ENCODE data around the gene ZFP92. TPM values are rescaled to one million over a fixed set of nuclear protein-coding genes. Genes with fewer than 3 reads are reported as not detected.

The ZFP92 gene
- total RNA-seq, 2 experiments from 2014 or later: 0.03 TPM; not detected in 1

DNA sequence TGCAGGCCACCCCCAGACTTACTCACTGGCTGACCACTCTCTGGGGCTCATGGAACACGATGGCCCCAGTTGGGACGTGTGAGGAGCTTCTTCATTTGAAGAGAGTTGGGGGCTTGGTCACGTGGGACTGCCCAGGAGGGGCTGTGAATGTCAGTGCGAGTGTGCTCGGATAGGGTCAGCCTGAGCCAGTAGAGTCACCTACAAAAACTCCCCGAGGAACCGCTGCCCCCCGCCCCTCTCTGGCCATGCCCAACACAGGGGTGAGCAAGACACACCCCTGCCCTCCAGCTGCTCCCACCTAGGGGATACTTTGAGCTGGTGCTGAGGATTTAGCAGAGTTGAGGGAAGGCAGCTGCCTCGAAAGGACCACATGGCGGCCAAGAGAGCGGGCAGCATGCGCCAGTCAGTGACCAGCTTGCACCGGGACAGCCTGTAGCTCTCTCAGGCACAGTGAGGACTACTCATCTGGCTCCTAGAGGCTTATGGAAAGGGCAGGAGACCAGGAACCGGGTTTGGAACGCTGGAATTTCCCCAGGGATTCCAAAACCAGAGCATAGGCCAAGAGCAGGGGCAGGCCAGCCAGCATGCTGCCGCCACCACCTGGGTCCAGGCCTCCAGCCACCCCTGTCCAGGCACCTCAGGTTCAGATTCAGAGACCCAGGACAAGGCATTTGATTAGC, 18.5 kb upstream of the ZFP92 start:
- ChIA-PET POLR2A (no interaction called here), CTCF (ENCODE audit: unreplicated experiment) (no interaction called here)
- no peaks in the 10 kb centered on the region for H3K36me3 ChIP-seq (ENCODE audit: insufficient read depth, low read length)
- no peaks in the 10 kb centered on the region for H3K4me1 ChIP-seq (ENCODE audit: insufficient read depth, low read length, poor library complexity, severe bottlenecking)
- H3K9me2 ChIP-seq (ENCODE audit: insufficient read depth, low read length): no peaks in the 10 kb centered on the region
- no peaks in the 10 kb centered on the region for H3K79me2 ChIP-seq (ENCODE audit: insufficient read depth, low read depth, low read length)
- H3K4me2 ChIP-seq (ENCODE audit: low read length): no peak overlapping the region
- intact Hi-C loops (cut with micrococcal nuclease; ENCODE audit: unreplicated experiment): no loop called here
- H3K27ac ChIP-seq (ENCODE audit: low read depth, low read length, poor library complexity, severe bottlenecking): no peak overlapping the region
- no TSS peak for BruUV-seq (replicated peaks)
- H3K4me3 ChIP-seq (ENCODE audit: low read depth, low read length, poor library complexity, severe bottlenecking): no peak overlapping the region
- H3K9me3 ChIP-seq (ENCODE audit: low read length): no peaks in the 10 kb centered on the region
- no peak for DNase-seq (ENCODE audit: low spot score)
- no peak overlapping the region for H2AFZ ChIP-seq (ENCODE audit: low read length)
- no peaks in the 10 kb centered on the region for H4K20me1 ChIP-seq (ENCODE audit: insufficient read depth, low read length)
- no peak for TF ChIP-seq EZH2phosphoT487 (IDR thresholded peaks at IDR 0.05; ENCODE audit: borderline replicate concordance, low read depth, low read length)
- TF ChIP-seq, protein P1, sequence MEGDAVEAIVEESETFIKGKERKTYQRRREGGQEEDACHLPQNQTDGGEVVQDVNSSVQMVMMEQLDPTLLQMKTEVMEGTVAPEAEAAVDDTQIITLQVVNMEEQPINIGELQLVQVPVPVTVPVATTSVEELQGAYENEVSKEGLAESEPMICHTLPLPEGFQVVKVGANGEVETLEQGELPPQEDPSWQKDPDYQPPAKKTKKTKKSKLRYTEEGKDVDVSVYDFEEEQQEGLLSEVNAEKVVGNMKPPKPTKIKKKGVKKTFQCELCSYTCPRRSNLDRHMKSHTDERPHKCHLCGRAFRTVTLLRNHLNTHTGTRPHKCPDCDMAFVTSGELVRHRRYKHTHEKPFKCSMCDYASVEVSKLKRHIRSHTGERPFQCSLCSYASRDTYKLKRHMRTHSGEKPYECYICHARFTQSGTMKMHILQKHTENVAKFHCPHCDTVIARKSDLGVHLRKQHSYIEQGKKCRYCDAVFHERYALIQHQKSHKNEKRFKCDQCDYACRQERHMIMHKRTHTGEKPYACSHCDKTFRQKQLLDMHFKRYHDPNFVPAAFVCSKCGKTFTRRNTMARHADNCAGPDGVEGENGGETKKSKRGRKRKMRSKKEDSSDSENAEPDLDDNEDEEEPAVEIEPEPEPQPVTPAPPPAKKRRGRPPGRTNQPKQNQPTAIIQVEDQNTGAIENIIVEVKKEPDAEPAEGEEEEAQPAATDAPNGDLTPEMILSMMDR (conservative IDR thresholded peaks at IDR 0.05; ENCODE audit: low read length): no peak

DNA sequence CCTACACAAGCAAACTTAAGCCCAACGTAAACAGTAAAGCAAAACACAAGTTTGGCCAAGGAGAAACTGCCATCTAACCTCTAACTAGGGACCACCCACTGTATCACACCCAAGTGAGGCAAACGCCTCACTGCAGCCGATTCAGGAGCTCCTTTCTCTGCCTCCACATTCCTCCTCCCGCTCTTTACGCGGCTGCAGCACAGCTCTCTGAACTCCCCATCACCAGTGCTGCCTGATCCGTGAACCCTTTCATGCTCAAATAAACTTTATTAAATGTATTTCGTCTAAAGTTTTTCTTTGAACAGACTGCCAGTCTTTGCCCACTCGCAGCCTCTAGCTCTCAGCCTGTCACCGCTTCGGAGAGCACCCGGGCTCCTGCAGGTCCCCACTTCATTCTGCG, 16.7 kb upstream of the ZFP92 start:
- Histone ChIP-seq H3K79me2 (ENCODE audit: insufficient read depth, low read depth, low read length) (no peaks in the 10 kb centered on the region), H3K36me3 (ENCODE audit: insufficient read depth, low read length) (no peaks in the 10 kb centered on the region), H3K4me1 (ENCODE audit: insufficient read depth, low read length, poor library complexity, severe bottlenecking) (no peaks in the 10 kb centered on the region), H2AFZ (ENCODE audit: low read length) (no peak overlapping the region), H4K20me1 (ENCODE audit: insufficient read depth, low read length) (no peaks in the 10 kb centered on the region), H3K9me2 (ENCODE audit: insufficient read depth, low read length) (no peaks in the 10 kb centered on the region), H3K9me3 (ENCODE audit: low read length) (no peaks in the 10 kb centered on the region), H3K27ac (ENCODE audit: low read depth, low read length, poor library complexity, severe bottlenecking) (no peak overlapping the region), H3K4me2 (ENCODE audit: low read length) (no peak overlapping the region), H3K4me3 (ENCODE audit: low read depth, low read length, poor library complexity, severe bottlenecking) (no peak overlapping the region)
- intact Hi-C loops (cut with micrococcal nuclease; ENCODE audit: unreplicated experiment): no loop called here
- CTCF ChIA-PET (ENCODE audit: unreplicated experiment): no interaction called here
- no peak for DNase-seq (ENCODE audit: low spot score)
- TF ChIP-seq, protein P1 (conservative IDR thresholded peaks at IDR 0.05; ENCODE audit: low read length): no peak
- no peak for TF ChIP-seq EZH2phosphoT487 (IDR thresholded peaks at IDR 0.05; ENCODE audit: borderline replicate concordance, low read depth, low read length)
- POLR2A ChIA-PET: no interaction called here
- BruUV-seq (replicated peaks): no TSS peak

DNA sequence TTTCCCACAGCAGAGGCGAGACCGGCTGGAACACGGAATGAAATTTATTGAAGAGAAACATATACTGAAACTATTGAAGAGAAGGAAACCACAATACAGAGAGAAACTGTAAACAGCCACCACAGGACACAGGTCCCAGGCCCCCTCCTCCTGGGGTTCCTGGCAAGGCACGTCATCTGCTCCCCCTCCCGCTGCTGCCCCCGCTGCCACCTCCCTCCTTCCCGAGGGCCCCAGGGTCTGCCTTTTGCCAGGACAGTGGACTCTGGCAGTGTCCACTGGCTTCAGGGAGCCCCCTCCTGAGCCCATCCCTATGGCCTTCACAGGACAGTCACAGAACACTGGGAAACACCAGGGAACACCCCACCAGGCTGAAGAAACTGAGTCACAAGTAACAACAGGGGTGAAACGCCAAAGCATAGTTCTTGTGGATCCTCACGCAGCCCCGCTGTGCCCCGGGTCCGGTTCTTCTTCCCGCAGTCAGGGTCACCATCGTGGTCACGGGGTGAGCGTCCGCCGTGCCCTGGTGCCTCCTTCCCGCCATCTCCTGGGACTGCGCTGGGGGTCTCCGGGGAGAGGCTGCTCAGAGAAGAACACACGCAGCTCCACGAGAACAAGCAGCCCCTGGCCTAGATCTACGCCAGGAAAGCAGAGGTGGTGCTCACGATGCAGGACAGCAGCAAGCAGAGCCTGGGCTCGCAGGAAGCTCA, 15.5 kb upstream of the ZFP92 start:
- Histone ChIP-seq H3K36me3 (ENCODE audit: insufficient read depth, low read length) (no peaks in the 10 kb centered on the region), H3K4me2 (ENCODE audit: low read length) (no peak overlapping the region), H2AFZ (ENCODE audit: low read length) (no peak overlapping the region), H4K20me1 (ENCODE audit: insufficient read depth, low read length) (no peaks in the 10 kb centered on the region), H3K27ac (ENCODE audit: low read depth, low read length, poor library complexity, severe bottlenecking) (no peak overlapping the region), H3K4me1 (ENCODE audit: insufficient read depth, low read length, poor library complexity, severe bottlenecking) (no peaks in the 10 kb centered on the region), H3K9me2 (ENCODE audit: insufficient read depth, low read length) (no peaks in the 10 kb centered on the region), H3K79me2 (ENCODE audit: insufficient read depth, low read depth, low read length) (no peaks in the 10 kb centered on the region), H3K4me3 (ENCODE audit: low read depth, low read length, poor library complexity, severe bottlenecking) (no peak overlapping the region), H3K9me3 (ENCODE audit: low read length) (no peaks in the 10 kb centered on the region)
- DNase-seq (ENCODE audit: low spot score): no peak
- TF ChIP-seq, protein P1 (conservative IDR thresholded peaks at IDR 0.05; ENCODE audit: low read length): no peak
- TF ChIP-seq EZH2phosphoT487 (IDR thresholded peaks at IDR 0.05; ENCODE audit: borderline replicate concordance, low read depth, low read length): no peak
- ChIA-PET POLR2A (no interaction called here), CTCF (ENCODE audit: unreplicated experiment) (no interaction called here)
- intact Hi-C loops (cut with micrococcal nuclease; ENCODE audit: unreplicated experiment): no loop called here
- no TSS peak for BruUV-seq (replicated peaks)
